ENCODE measurements around the gene RNF5.

Gene RNF5

GRCh38 chr6:32212076-32212760 is 34.0 kb downstream of the RNF5 start:
- DNase-seq, result no peak

- DNase-seq, result no peak
Observed at GRCh38 chr6:32213649-32214048, 35.4 kb downstream of the RNF5 start.

GRCh38 chr6:32214126-32214525 is 35.9 kb downstream of the RNF5 start:
- DNase-seq, result no peak

DNA sequence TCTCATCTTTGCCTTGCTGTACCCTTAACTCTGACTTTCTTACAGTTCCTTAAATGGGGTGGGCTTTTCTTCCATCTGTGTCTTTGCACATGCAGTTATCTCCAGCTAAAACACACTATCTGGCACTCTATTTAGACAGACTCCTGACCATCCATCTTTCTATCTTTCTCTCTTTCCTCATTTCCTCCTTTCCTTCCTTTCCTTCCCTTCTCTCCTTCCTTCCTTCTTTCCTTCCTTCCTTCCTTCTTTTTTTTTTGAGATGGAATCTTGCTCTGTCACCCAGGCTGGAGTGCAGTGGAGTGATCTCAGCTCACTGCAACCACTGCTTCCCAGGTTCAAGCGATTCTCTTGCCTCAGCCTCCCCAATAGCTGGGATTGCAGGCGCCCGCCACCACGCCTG is 37.4 kb downstream of the RNF5 start:
- no peak for DNase-seq

GRCh38 chr6:32216285-32216684 is 38.1 kb downstream of the RNF5 start:
- no peak for DNase-seq

DNA sequence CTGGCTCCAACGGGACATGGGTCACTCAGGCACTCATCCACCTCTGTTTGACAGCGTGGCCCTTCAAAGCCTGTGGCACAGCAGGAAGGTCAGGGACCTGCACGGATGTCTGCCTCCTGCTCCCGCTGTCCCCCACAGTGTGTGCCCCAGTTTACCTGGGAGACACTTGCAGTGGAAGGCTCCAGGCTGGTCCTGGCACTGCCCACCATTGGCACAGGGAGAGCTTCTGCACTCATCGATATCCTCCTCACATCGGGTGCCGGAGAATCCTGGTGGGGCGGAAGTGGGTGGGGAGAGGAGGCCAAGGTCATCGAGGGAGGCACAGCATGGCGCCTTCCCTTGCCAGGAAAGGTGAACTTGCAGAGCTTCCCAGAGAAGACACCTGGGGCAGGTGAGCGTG is 38.8 kb downstream of the RNF5 start:
- no peak for DNase-seq

DNA sequence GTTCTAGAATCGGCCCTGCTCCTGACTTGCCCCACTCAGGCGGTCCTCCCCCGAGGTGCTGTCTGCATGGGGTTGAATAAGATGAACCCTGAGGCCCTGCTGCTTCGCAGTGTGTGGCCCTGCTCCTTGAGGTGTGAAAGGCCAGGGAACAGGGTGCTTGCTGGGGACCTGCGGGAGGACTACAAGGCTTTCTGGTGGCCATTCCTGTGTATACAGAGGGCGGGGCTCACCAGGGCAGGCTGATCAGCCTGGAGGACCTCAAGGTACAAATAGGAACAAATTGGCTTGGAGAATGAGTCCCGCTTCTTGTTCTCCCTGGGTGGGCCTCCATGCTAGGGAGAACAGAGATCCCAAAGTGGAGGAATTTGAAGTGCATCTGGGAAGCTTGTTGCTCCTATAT is 40.0 kb downstream of the RNF5 start:
- no peak for DNase-seq

GRCh38 chr6:32220021-32220420 is 41.8 kb downstream of the RNF5 start:
- DNase-seq, result no peak

DNA sequence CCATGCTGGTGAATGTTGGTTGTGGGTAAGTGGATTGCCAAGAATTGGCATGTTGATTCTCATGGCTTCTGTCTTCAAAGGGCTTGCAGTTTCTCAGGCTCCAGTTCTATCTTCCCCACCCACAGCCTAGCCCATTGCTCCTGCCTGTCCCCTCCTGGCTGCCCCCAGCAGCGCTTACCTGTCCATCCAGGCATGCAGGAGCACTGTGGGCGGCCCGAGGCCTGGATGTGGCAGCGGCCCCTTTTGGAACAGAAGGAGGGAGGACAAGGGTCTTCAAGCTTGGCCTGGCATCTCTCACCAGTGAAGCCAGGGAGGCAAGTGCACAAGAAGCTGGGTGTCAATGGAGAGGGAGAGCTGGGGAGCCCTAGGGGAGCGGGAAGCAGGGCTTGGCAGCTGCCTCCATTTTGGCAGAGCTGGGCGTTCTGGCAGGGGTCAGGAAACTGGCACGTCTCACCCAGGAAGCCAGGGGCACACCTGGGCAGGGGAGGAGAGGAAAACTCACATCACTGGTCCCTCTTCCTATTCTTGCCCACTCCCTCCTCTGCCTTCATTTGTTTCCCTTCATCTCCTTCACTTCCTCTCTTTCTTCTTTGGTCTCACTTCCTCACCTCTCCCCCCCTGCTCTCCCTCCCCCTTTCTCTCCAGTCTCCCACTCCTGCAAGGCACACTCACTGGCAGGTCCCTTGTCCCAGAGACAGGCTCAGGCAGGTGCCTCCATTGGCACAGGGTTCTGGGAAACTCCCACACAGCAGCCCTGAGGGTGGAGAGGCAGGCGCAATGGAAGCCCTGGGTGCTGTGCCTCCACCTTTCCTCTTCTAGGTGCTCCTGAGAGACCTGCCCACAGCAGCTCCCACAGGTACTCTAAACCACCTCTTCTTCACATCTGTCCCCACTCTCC is 44.4 kb downstream of the RNF5 start:
- DNase-seq, result no peak

DNA sequence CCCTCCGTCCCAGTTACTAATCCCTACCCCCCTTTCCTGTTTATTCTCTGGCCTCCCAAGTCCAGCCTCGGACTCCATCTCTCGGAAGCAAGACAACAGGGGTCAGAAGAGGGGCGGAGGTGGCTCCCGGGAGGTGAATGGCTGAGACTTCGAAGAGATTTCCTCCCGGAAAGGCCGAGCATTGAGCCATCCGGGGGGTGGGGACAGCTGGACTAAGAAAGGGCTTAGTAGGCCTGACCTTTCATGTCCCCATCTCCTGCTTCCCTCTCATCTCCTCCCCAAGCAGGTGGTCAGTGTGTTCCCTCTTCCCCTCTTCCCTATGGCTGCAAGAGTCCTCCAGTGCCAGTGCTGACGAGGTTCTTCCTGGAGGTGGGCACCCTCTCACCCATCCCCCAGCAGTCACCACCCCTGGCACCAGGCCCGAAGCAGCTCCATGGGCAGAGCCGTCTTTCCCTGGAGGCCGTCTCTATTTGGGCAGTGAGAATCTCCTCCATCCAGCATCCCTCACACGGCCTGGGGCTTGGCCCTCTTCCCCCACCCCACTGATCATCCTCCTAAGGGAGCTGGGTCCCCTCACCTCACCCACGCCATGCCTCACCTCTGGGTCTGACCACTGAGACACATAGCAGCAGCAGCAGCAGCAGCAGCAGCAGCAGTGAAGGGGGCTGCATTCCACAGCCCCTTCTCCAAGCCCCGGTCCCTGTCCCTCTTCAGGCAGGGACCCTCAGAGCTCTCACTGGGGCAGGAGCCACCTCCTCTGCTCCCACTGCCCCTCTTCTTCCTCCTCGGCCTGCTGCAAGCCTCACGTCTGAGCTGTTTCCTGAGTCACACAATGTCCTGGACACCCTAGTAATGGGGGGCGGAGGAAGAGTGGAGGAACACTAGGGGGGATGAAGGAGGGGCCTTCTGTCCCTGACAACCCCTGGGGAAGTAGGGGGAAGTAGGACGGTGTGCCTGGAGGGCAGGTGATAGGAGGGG is 45.3 kb downstream of the RNF5 start, which contains the start of gene NOTCH4:
NOTCH4 (minus strand) TSS at position 810 of the 978 bp plus-strand sequence; CDS start at position 671, 139 bp downstream.
- DNase-seq, result no peak

GRCh38 chr6:32224696-32225095 is 46.5 kb downstream of the RNF5 start:
- no peak for DNase-seq

GRCh38 chr6:32226434-32226833 is 48.2 kb downstream of the RNF5 start:
- DNase-seq, result no peak
